Stimulated activated CD8-positive, alpha-beta memory T cell treated with anti-CD3 and anti-CD28 coated beads, Interleukin-15, amount 100 ng/mL, for 48 hours (primary cell): ENCODE results near the gene FAR2.
"Not testable (repeated sequence)": the region's sequence is repeated elsewhere in the genome, so short reads cannot be mapped to it uniquely, and the experiment has no call there.

Source experiments
- DNase-seq, 2 donors: peaks; one replicate each; pipeline ENCODE4 v3.0.0-alpha.2; 2020; ENCODE audit warnings: low read depth in 2 of 2

Gene FAR2

GRCh38 chr12:29152981-29153630 is 4.0 kb downstream of the FAR2 start:
- DNase-seq, result no peak

DNA sequence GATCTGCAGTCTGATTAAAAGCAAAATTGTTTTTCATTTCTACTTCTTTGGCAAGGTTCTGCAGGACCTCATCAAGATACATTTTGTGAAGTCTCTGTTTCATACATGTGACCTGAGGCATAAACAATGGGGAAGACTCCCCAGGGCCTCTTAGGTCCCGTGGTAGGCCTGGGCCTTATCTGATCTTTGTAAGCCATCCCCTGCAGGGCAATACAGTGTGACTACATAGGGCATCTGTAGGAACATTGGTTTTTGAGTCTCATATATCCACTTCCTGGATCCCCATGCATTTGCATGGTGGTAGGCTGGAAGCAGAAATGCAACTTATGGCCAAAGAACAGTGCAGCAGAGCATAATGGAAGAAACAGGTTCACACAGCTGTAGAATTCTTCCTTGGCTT is 6.0 kb downstream of the FAR2 start:
- no peak for DNase-seq

DNA sequence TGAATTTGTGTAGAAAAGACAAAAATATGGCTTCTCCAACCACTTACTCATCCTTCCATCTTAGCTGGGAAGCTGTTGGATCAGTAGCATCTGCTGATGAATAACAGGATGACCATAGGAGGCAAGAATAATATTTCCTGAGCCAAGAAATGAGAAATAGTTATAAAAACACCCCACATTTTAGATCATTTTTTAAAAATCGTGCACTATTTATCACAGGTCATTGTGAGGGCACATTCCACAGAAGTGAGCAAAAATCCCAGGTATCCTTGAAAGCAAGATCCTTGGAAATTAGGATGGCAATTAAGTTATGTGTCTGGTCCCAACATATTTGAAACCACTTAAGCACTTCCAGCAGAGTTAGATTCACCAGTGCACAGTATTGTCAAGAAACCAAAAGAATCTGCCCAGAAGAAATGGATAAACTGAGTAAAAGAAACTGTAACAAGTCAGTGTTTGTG is 8.4 kb downstream of the FAR2 start:
- DNase-seq, result no peak

- DNase-seq, result no peak
These were observed 9.2 kb downstream of the FAR2 start for GRCh38 chr12:29158115-29158763.

DNA sequence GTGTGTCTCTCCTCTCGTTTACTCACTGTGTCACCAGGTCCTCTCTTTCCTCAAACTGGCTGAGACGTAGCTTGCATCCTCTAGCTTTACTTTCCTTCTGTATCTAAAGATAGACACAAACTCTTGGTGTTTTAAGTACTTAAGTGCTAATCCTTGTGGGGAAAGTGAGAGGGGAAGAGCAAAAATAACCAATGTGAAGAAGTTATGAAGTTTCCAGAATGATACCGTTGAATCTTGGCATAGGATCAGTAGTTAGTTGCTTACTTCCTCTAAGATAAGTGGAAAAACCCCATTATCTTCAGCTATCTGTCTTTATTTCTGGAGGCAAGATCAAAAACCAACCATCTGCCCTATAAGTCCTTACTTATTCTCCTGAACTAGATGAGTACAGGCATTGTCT is 10.6 kb downstream of the FAR2 start:
- no peak for DNase-seq

- DNase-seq, result no peak
These were observed 11.2 kb downstream of the FAR2 start for GRCh38 chr12:29160230-29160629.

GRCh38 chr12:29163146-29163545 is 14.1 kb downstream of the FAR2 start:
- no peak for DNase-seq

DNA sequence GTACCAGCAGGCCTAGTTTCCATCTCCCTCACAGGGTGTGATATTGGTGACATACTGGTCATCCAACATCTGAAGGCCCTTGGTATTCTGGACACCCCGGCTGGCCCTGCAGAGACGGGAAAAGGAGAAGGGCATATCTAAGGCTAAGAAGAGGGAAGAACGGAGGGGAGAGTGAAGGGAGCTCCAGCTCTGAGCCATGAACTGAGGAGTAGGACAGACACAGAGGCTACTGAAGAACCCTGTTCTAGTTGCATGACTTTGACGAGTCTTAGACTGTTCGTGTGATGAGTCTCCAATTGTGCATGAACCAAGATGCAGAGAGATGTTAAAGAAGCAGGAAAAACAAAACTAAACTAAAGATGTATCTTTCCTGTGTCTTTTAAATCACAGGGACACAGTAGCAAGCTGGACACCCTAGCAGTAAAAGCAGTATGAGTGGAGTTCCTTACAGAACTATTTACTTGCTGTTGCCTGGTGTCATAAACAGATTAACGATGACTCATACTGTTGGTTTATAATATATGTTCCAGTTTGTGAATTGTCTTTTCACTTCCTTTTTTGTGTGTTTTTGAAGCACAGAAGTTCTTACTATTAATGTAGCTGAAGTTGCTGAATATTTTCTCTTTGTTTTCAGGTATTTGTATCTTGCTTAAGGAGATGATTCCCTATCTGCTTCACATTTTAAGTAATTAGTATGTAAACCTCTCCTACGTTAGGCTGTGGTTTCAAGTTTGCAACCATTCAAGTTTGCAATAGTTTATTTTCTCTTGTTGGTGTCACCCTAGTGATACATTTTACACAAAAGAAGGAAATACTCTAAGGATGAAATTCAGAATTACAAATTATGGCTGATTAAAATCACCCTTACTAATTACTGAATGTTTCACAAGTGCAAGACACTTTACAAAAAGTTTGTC is 15.7 kb downstream of the FAR2 start:
- no peak for DNase-seq

GRCh38 chr12:29167445-29167844 is 18.4 kb downstream of the FAR2 start:
- DNase-seq, result no peak

DNA sequence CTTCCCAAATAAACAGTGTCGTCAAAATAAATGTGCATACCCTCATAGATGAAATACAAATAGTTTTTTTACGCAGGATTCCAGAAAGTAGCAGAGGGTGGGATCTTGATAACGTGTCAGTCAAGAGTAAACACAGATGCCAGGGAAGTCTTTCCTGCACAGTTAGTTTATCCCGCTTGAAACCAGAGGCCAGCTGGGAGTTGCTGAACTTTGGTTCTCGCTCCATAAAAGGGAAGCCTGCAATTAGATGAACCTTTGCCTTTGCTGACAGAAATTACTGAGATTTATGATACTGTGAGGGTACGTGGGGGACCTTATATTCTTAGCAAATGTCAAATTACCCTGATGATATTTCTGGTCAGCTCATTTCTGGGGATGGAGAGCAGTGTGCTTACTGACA is 18.9 kb downstream of the FAR2 start:
- DNase-seq, result no peak

- not testable (repeated sequence) for DNase-seq
These were observed 20.9 kb downstream of the FAR2 start for GRCh38 chr12:29169978-29170377.

DNA sequence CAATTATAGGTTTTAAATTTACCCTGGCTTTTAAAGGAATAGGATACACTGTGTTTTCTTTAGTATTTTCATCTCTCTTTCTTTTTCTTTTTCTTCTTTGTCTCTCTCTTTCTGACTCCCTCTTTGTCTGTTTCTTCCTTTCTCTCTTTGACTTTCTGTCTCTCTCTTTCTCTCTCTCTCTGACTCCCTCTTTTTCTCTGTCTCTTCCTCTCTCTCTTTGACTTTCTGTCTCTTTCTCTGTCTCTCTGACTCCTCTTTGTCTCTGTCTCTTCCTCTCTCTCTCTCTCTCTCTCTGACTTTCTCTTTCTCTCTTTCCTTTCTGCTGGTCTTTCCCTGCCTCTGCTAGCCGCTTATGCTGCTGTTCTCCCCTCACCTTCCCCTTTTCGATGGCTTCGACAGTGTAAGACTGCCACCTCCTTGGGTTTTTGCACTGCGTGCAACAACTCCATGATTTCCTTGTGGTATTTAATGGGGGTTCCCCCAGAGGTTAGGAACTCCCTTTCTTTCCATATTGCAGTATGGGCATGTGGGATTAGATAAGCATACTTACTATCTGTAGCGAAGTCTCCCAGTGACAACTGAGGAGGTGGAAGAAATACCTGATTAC is 21.5 kb downstream of the FAR2 start:
- not testable (repeated sequence) for DNase-seq

DNA sequence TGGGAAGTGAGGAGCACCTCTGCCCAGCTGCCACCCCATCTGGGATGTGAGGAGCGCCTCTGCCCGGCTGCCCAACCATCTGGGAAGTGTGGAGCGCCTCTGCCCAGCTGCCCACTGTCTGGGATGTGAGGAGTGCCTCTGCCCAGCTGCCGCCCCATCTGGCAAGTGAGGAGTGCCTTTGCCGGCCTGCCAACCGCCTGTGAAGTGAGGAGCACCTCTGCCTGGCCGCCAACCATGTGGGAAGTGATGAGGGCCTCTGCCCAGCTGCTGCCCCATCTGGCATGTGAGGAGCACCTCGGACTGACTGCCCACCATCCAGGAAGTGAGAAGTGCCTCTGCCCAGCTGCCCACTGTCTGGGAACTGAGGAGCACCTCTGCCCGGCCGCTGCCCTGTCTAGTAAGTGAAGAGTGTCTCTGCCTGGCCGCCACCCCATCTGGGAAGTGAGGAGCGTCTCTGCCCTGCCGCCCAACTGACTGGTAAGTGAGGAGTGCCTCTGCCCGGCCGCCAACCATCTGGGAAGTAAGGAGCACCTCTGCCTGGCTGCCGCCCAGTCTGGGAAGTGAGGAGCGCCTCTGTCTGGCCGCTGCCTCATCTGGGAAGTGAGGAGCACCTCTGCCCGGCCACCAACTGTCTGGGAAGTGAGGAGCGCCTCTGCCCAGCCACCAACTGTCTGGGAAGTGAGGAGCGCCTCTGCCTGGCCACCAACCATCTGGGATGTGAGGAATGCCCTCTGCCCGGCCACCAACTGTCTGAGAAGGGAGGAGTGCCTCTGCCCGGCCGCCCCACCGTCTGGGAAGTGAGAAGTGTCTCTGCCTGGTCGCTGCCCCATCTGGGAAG is 22.6 kb downstream of the FAR2 start:
- DNase-seq, result no peak

- DNase-seq, result no peak
These were observed 27.9 kb downstream of the FAR2 start for GRCh38 chr12:29176941-29177340.

- not testable (repeated sequence) for DNase-seq
These were observed 33.2 kb downstream of the FAR2 start for GRCh38 chr12:29182247-29182646.

DNA sequence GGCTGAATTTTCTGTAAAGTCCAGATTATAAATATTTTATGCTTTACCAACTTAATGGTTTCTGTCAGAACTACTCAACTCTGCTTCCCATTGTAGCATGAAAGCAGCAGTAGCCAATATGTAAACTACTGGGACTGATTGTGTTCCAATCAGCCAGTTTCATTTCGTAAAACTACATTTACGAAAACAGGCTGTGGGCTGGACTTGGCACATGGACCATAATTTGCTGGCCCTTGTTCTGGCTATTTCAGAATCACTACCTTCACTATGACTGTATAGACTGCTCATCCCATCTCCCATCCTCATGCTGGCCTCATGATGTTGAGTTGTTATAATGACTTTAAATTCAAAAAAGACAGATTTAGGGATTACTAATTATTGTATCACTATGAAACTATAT is 38.7 kb downstream of the FAR2 start:
- DNase-seq, result no peak

- DNase-seq, result no peak
These were observed 42.3 kb downstream of the FAR2 start for GRCh38 chr12:29191267-29191850.

DNA sequence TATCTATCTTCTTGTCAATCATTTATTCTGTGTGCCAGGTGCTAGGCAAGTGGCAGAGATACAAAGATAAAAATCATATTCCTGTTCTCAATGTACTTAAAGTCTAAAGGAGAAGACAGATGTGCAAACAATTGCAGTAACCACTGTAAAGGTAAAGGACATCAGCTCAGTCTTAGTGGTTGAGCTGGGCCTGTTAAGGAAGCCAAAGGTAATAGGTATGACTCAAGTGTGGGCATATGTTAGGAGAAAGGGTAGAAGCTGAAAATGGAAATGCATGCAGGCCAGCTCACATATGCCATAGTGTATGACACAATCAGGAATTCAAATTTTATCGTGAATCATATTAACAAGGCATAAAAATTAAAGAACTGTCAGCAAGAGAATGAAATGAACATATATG is 49.8 kb downstream of the FAR2 start:
- DNase-seq, result no peak

- no peak for DNase-seq
These were observed 51.5 kb downstream of the FAR2 start for GRCh38 chr12:29200586-29200985.

- no peak for DNase-seq
These were observed 52.2 kb downstream of the FAR2 start for GRCh38 chr12:29201296-29201695.

GRCh38 chr12:29201746-29202145 is 52.7 kb downstream of the FAR2 start:
- no peak for DNase-seq
